Measurements from ENCODE around the gene TMPRSS11D.
A peak's percentile ranks its signal among the peaks of the same experiment; 100 is the strongest.

TMPRSS11D gene

DNA sequence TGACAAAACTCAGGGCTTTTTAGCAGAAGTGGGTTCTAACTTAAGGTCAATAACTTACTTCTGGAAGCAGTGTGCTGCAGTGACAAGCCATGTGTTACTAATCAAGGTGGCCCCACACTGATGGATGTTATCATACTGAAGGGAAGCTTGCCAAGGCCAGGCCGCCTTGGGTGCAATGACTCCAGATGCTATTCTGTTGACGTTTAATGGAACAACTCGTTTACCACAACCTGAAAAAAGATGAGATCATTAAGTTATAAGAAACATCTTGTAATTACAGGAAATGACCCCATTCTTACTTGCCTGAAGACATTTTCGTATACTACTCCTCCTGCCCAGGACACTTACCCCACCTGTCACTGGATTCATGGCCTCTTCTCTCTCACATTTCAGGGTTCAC, 38.9 kb upstream of the TMPRSS11D start:
- H3K4me3 ChIP-seq (ENCODE audit: low read length): no peak overlapping the region
- TF ChIP-seq, protein P1, sequence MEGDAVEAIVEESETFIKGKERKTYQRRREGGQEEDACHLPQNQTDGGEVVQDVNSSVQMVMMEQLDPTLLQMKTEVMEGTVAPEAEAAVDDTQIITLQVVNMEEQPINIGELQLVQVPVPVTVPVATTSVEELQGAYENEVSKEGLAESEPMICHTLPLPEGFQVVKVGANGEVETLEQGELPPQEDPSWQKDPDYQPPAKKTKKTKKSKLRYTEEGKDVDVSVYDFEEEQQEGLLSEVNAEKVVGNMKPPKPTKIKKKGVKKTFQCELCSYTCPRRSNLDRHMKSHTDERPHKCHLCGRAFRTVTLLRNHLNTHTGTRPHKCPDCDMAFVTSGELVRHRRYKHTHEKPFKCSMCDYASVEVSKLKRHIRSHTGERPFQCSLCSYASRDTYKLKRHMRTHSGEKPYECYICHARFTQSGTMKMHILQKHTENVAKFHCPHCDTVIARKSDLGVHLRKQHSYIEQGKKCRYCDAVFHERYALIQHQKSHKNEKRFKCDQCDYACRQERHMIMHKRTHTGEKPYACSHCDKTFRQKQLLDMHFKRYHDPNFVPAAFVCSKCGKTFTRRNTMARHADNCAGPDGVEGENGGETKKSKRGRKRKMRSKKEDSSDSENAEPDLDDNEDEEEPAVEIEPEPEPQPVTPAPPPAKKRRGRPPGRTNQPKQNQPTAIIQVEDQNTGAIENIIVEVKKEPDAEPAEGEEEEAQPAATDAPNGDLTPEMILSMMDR (conservative IDR thresholded peaks at IDR 0.05; ENCODE audit: low read depth, low read length): no peak
- DNase-seq (ENCODE audit: low read depth): no peak

DNA sequence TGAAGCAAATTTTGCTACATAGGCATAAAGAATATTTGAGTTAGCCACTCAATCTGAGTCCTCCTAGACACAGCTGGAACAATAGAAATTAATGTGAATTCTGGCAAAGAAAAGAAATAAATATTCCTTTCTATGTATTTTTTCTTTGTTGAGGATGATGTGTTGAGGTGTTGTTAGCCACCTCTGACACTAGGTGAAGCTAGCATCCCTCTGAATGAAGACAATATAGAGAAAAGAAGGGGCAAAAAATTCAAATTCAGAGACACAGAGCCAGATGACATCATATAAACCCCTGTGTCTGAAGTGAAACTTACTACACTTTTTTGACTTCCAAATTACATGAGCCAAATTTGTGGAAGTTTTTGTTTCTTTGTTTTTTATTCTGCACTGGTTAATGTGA, 34.6 kb upstream of the TMPRSS11D start:
- TF ChIP-seq, protein P1 (conservative IDR thresholded peaks at IDR 0.05; ENCODE audit: low read depth, low read length): peak; percentile 59
- no peak for DNase-seq (ENCODE audit: low read depth)

DNA sequence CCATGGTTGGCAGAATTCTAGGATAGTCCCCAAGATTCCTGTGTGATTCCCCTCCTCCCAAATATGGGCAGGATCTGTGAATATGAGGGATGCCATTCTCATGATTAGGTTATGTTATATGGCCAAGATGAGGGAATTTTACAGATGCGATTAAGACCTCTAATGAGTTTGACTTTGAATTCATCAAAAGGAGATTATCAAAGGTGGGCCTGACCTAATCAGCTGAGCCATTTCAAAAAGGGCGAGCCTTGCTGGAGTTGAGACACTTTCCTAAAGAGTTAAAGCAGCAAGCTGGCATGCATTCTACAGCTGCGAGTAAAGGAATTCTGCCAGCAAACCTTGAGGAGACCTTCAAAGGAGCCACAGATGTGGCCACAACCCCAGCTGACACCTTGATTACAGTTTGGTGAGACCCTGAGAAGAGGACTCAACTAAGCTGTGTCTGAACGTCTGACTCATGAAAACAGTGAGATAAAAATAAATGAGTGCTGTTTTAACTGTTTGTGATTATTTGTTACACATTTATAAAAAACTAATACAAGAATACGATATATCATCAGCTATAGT, 31.7 kb upstream of the TMPRSS11D start:
- DNase-seq (ENCODE audit: low read depth): no peak
- H3K4me3 ChIP-seq (ENCODE audit: low read length): no peak overlapping the region
- TF ChIP-seq, protein P1 (conservative IDR thresholded peaks at IDR 0.05; ENCODE audit: low read depth, low read length): no peak

More for the DNA sequence above, 34.6 kb upstream of the TMPRSS11D start:
- no peak overlapping the region for H3K4me3 ChIP-seq (ENCODE audit: low read length)

DNA sequence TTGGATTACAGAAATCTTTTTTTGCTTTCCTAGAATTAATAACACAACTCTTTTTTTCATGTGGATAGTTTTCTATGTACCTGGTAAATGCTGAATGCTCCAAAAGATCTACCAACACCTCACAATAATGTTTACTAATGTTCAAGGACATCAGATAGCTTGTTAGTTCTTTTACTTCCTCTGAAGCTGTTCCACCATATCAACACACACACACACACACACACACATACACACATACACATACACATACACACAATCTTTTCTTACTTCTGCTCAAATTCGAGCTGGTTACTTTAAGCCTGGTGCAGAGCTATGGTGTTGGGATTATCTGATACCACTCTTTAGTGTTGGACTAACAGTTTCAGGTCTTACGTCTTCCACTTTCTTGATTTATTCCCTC, 28.3 kb upstream of the TMPRSS11D start:
- TF ChIP-seq, protein P1 (conservative IDR thresholded peaks at IDR 0.05; ENCODE audit: low read depth, low read length): no peak
- no peak overlapping the region for H3K4me3 ChIP-seq (ENCODE audit: low read length)
- no peak for DNase-seq (ENCODE audit: low read depth)

DNA sequence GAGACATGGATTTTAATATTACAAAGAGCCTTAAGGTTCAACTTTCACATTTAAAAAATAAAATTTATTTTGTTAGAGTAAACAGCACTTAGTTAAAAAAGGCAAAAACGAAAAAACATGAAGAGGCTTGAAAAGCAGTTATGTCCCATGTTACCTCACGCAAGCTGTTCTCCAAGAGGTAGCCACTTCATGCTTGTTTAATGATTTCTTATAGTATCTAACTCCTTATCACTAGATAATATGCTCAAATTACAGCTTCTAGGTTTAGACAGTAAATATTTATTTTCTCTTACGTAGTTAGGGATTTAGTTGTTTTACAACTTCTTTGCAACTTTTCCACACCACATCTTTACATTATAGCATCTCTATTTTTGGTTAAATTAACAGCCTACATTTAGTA, 27.8 kb upstream of the TMPRSS11D start:
- TF ChIP-seq, protein P1 (conservative IDR thresholded peaks at IDR 0.05; ENCODE audit: low read depth, low read length): no peak

DNA sequence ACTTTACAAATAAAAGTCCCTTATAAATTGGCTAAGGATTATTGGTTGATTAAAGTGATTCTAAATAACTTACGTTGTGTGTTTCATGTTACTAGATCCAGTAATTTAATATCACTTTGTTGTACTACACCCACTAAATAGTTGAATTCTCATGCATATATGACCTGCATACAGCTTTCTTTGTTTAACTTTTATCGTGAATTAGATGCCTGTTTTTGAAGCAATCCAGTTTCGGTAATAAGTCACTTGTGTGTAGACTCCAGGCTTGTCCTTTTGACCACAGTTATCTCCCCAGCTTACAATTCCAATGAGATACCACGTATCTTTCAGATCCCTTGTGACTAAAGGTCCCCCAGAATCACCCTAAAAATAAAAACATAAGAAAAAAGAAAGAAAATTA, 27.3 kb upstream of the TMPRSS11D start:
- H3K4me3 ChIP-seq (ENCODE audit: low read length): no peak overlapping the region
- TF ChIP-seq, protein P1 (conservative IDR thresholded peaks at IDR 0.05; ENCODE audit: low read depth, low read length): no peak
- DNase-seq (ENCODE audit: low read depth): no peak

More for the DNA sequence above, 27.8 kb upstream of the TMPRSS11D start:
- no peak for DNase-seq (ENCODE audit: low read depth)
- no peak overlapping the region for H3K4me3 ChIP-seq (ENCODE audit: low read length)

DNA sequence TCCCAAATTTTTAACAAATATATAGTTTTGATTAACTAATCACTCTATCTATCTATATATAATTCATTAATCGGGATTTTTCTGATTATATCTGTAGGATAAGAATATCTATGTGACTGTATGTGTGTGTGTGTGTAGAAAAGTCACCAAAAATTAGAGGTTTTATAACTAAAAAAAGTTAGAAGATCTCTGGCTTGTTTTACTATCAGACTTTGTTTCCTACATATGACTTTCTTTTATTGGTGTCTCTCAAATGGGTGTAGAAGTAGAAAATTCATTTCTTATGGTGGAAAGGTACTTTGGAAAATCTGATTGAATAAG, 26.7 kb upstream of the TMPRSS11D start:
- no peak for DNase-seq (ENCODE audit: low read depth)
- TF ChIP-seq, protein P1 (conservative IDR thresholded peaks at IDR 0.05; ENCODE audit: low read depth, low read length): no peak
- H3K4me3 ChIP-seq (ENCODE audit: low read length): no peak overlapping the region
